G401 (cell line): ENCODE data around the gene MAP3K10. TPM values are rescaled to one million over a fixed set of nuclear protein-coding genes. Genes with fewer than 3 reads are reported as not detected.
"Not testable (repeated sequence)": the region's sequence is repeated elsewhere in the genome, so short reads cannot be mapped to it uniquely, and the experiment has no call there.

Experiments used
- DNase-seq: peaks from one replicate; pipeline ENCODE4 v3.0.0-alpha.2; 2015; ENCODE audit warnings: low spot score
- in situ Hi-C: cut with HindIII; loops from 2 replicates; pipeline ENCODE4 v1.10.0; 2016; ENCODE audit warnings: low sequenced_read_pairs, mixed read lengths
- total RNA-seq: library from RNA; depleted of rRNA; stranded (reverse); fragments of >200 nt; shearing (Covaris generic); gene quantifications from 2 replicates; pipeline ENCODE4 v1.2.3, GENCODE V29; 2014

Gene MAP3K10
- total RNA-seq, 1 experiment from 2014 or later = 13.8 TPM

- DNase-seq = no peak
- in situ Hi-C loops = no loop called here
These were observed 22.8 kb downstream of the MAP3K10 start for GRCh38 chr19:40213882-40214570.

GRCh38 chr19:40214936-40215335 is 23.7 kb downstream of the MAP3K10 start:
- in situ Hi-C loops = no loop called here
- DNase-seq = no peak

- DNase-seq = peak; percentile 27
- in situ Hi-C loops = no loop called here
These were observed 25.0 kb downstream of the MAP3K10 start for GRCh38 chr19:40216013-40216776.

- in situ Hi-C loops = no loop called here
- peak; percentile 26 for DNase-seq
These were observed 25.5 kb downstream of the MAP3K10 start for GRCh38 chr19:40216777-40217026.

- in situ Hi-C loops = no loop called here
- peak; percentile 71 for DNase-seq
These were observed 26.0 kb downstream of the MAP3K10 start for GRCh38 chr19:40217027-40217810.

- peak; percentile 73 for DNase-seq
- in situ Hi-C loops = no loop called here
These were observed 27.0 kb downstream of the MAP3K10 start, which contains the start of gene TTC9B for GRCh38 chr19:40217934-40218890. TSS of gene TTC9B (minus strand) at chr19:40218384. CDS start at chr19:40218381, 3 bp downstream.

GRCh38 chr19:40219029-40219428 is 27.8 kb downstream of the MAP3K10 start:
- DNase-seq, in situ Hi-C loops: not testable (repeated sequence)

- in situ Hi-C loops = no loop called here
- DNase-seq = no peak
These were observed 28.6 kb downstream of the MAP3K10 start for GRCh38 chr19:40219721-40220276.

GRCh38 chr19:40220674-40221073 is 29.4 kb downstream of the MAP3K10 start:
- in situ Hi-C loops = no loop called here
- no peak for DNase-seq

- in situ Hi-C loops = no loop called here
- DNase-seq = peak; percentile 97
These were observed 30.8 kb downstream of the MAP3K10 start for GRCh38 chr19:40221858-40222619.

- in situ Hi-C loops = no loop called here
- DNase-seq = no peak
These were observed 32.1 kb downstream of the MAP3K10 start for GRCh38 chr19:40223135-40223822.

GRCh38 chr19:40224342-40225150 is 33.3 kb downstream of the MAP3K10 start:
- in situ Hi-C loops = no loop called here
- DNase-seq = no peak

- in situ Hi-C loops = no loop called here
These were observed 34.4 kb downstream of the MAP3K10 start for GRCh38 chr19:40225440-40226305.

GRCh38 chr19:40228346-40228745 is 37.1 kb downstream of the MAP3K10 start:
- DNase-seq = no peak
- in situ Hi-C loops = no loop called here

More at GRCh38 chr19:40225440-40226305, 34.4 kb downstream of the MAP3K10 start:
- peak; percentile 56 for DNase-seq

- in situ Hi-C loops = no loop called here
- DNase-seq = no peak
These were observed 37.6 kb downstream of the MAP3K10 start for GRCh38 chr19:40228863-40229262.

GRCh38 chr19:40229484-40229883 is 38.3 kb downstream of the MAP3K10 start:
- DNase-seq = no peak
- in situ Hi-C loops = no loop called here
